IPS-20b (cell line): ENCODE measurements around the gene SUFU.

Experiments used
- H3K27ac ChIP-seq: one replicate; pipeline ENCODE4 v1.5.1; 2013; ENCODE audit warnings: low read length
- H3K27me3 ChIP-seq: 2 replicates; pipeline ENCODE4 v1.6.1; 2013; ENCODE audit warnings: mild to moderate bottlenecking, low read length, inconsistent platforms; ENCODE audit not compliant: insufficient read depth
- H3K36me3 ChIP-seq: 2 replicates; pipeline ENCODE4 v1.6.1; 2013; ENCODE audit warnings: low read depth, mild to moderate bottlenecking, inconsistent platforms, low read length, moderate library complexity; ENCODE audit not compliant: insufficient read depth
- H3K4me1 ChIP-seq: 2 replicates; pipeline ENCODE4 v1.6.1; 2013; ENCODE audit warnings: mild to moderate bottlenecking, control low read depth, inconsistent platforms, low read length, moderate library complexity; ENCODE audit not compliant: insufficient read depth
- H3K4me3 ChIP-seq: 2 replicates; pipeline ENCODE4 v1.5.1; 2013; ENCODE audit warnings: mild to moderate bottlenecking, low read length, inconsistent platforms
- H3K9ac ChIP-seq: 2 replicates; pipeline ENCODE4 v1.6.1; 2013; ENCODE audit warnings: low read depth, mild to moderate bottlenecking, inconsistent platforms, low read length, moderate library complexity
- H3K9me3 ChIP-seq: 2 replicates; pipeline ENCODE4 v1.6.1; 2013; ENCODE audit warnings: mild to moderate bottlenecking, low read depth, low read length, inconsistent platforms; ENCODE audit not compliant: insufficient read depth

The SUFU gene

DNA sequence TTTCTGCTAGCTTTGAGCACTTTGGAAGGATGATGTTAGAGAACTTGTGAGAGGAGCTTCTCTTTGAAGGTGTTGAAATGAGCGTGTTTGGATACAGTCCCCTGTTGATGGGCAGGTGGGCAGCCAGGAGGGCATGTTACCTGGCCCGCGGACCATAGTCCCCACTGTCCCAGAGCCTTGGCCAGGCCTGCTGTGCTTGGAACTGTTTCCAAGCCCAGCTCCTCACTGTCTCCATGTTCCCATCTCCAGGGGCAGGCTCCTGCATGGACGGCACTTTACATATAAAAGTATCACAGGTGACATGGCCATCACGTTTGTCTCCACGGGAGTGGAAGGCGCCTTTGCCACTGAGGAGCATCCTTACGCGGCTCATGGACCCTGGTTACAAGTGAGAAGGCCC lies 113.3 kb downstream of the SUFU start:
- no peak overlapping the region for H3K9ac ChIP-seq
- no peaks in the 10 kb centered on the region for H3K27me3 ChIP-seq
- H3K4me3 ChIP-seq = no peak overlapping the region
- H3K9me3 ChIP-seq = no peaks in the 10 kb centered on the region
- H3K4me1 ChIP-seq = no peaks in the 10 kb centered on the region
- H3K36me3 ChIP-seq = no peaks in the 10 kb centered on the region
- no peak overlapping the region for H3K27ac ChIP-seq

DNA sequence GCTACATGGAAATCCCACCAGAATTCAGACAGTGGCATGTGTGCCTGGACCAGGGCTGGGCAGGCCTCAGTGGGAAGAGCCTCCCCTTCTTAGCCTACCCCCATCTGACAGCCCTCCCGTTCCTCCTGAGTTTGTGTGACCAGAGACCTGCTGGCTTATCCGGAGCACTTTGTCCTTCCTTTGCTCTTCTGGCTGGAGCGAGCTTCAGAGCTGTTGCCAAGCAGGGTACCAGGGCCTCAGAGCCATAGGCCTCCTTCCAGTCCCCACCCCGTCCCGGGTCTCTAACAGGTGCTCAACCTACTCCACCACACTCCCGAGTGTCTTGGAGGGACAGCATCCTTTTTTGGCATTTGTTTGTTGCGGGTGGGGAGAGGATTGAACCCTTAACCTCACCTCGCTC lies 114.0 kb downstream of the SUFU start:
- Histone ChIP-seq H3K9ac (no peak overlapping the region), H3K27ac (no peak overlapping the region), H3K36me3 (no peaks in the 10 kb centered on the region), H3K4me1 (no peaks in the 10 kb centered on the region), H3K27me3 (no peaks in the 10 kb centered on the region), H3K4me3 (no peak overlapping the region), H3K9me3 (no peaks in the 10 kb centered on the region)

GRCh38 chr10:102619281-102619981 lies 115.7 kb downstream of the SUFU start:
- Histone ChIP-seq H3K36me3 (no peaks in the 10 kb centered on the region), H3K9ac (no peak overlapping the region), H3K9me3 (no peaks in the 10 kb centered on the region), H3K27ac (no peak overlapping the region), H3K27me3 (no peaks in the 10 kb centered on the region), H3K4me1 (no peaks in the 10 kb centered on the region), H3K4me3 (no peak overlapping the region)

DNA sequence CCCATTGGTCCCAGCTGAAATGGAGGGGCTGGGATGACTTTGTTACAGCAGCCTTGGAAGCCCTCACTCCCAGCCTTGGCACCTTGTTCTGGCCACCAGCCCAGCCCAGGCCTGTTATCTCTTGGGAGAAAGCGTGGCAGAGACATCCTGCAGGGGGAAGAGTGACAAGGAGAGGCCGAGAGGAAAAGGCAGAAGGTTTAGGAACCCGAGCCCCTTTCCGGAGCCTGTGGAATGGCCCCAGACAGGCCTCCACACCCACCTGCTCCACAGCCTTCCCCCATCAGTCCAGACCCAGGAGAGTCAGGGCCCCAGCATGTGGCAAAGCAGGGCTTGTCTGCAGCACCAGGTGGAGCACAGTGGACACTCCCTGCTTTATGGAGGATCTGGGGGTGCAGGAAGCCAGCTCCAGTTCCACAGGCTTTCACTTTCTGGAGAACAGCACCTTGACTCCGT lies 116.4 kb downstream of the SUFU start:
- no peak overlapping the region for H3K4me3 ChIP-seq
- no peak overlapping the region for H3K27ac ChIP-seq
- no peaks in the 10 kb centered on the region for H3K36me3 ChIP-seq
- no peaks in the 10 kb centered on the region for H3K27me3 ChIP-seq
- no peak overlapping the region for H3K9ac ChIP-seq
- no peaks in the 10 kb centered on the region for H3K4me1 ChIP-seq
- no peaks in the 10 kb centered on the region for H3K9me3 ChIP-seq

DNA sequence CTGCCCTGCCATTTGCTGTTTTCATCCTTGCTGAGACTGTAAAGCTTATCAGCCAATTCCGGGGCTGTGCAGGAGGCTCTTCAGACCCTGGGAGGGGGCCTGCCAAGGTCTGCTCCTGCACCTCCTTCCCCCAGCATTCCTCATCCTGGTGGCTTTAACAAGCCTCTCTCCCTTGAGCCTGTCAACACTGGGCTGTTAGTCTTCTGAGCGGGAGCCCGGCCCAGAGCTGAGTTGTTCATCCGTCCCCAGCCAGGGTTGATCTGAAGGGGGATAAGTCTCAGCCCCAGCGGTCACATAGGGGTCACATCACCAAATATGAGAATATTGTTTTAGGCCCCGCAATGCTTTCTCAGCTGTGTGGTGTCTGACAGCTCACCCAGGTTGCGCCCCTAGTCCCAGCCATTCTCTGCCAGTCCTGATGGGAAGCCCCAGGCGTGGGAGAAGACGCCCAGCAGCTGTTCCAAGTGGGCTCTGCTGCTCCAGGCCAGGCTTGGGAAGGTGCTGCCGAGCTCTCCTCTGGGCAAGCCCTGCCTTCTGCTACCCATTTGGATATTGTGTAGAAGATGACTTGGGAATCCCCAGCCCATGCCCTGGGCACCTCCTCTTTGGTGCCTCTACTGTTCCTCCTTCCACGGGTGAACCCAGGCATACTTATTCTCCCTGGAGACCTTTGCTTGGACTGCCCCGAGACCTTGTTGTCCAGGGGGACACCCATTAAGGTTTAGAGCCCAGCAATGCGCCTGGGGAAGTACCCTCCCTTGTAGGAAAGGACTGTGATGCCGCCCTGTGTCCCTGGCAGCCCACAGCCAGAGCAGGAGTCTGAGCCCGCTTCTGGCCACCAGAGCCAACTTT lies 117.0 kb downstream of the SUFU start:
- no peak overlapping the region for H3K9ac ChIP-seq
- no peaks in the 10 kb centered on the region for H3K36me3 ChIP-seq
- no peaks in the 10 kb centered on the region for H3K4me1 ChIP-seq
- no peak overlapping the region for H3K27ac ChIP-seq
- H3K4me3 ChIP-seq = no peak overlapping the region
- no peaks in the 10 kb centered on the region for H3K9me3 ChIP-seq
- H3K27me3 ChIP-seq = no peaks in the 10 kb centered on the region

- Histone ChIP-seq H3K27ac (no peak overlapping the region), H3K9ac (no peak overlapping the region), H3K4me3 (no peak overlapping the region), H3K36me3 (no peaks in the 10 kb centered on the region), H3K27me3 (no peaks in the 10 kb centered on the region), H3K9me3 (no peaks in the 10 kb centered on the region), H3K4me1 (no peaks in the 10 kb centered on the region; the same call in 1 of the 2 replicates)
Observed at GRCh38 chr10:102621443-102622325, 117.9 kb downstream of the SUFU start.

GRCh38 chr10:102624094-102624493 lies 120.3 kb downstream of the SUFU start:
- no peaks in the 10 kb centered on the region for H3K9me3 ChIP-seq
- no peak overlapping the region for H3K4me3 ChIP-seq
- H3K27me3 ChIP-seq = no peaks in the 10 kb centered on the region
- H3K9ac ChIP-seq = no peak overlapping the region
- peaks cover 22% of the 10 kb centered on the region for H3K4me1 ChIP-seq
- no peak overlapping the region for H3K27ac ChIP-seq
- H3K36me3 ChIP-seq = no peaks in the 10 kb centered on the region

GRCh38 chr10:102624751-102625645 lies 121.2 kb downstream of the SUFU start:
- Histone ChIP-seq H3K4me3 (no peak overlapping the region), H3K4me1 (peaks cover 29% of the 10 kb centered on the region), H3K9ac (no peak overlapping the region), H3K27me3 (no peaks in the 10 kb centered on the region), H3K27ac (no peak overlapping the region), H3K36me3 (no peaks in the 10 kb centered on the region), H3K9me3 (no peaks in the 10 kb centered on the region)

GRCh38 chr10:102626026-102626685 lies 122.4 kb downstream of the SUFU start:
- H3K9me3 ChIP-seq = no peaks in the 10 kb centered on the region
- no peak overlapping the region for H3K4me3 ChIP-seq
- H3K36me3 ChIP-seq = no peaks in the 10 kb centered on the region
- H3K4me1 ChIP-seq = peaks cover 37% of the 10 kb centered on the region
- H3K27me3 ChIP-seq = no peaks in the 10 kb centered on the region
- H3K9ac ChIP-seq = no peak overlapping the region
- no peak overlapping the region for H3K27ac ChIP-seq

GRCh38 chr10:102627291-102627735 lies 123.5 kb downstream of the SUFU start:
- peak overlapping the region; percentile 92 for H3K9ac ChIP-seq
- no peaks in the 10 kb centered on the region for H3K36me3 ChIP-seq
- H3K27ac ChIP-seq = peak overlapping the region; percentile 99
- peaks cover 37% of the 10 kb centered on the region for H3K4me1 ChIP-seq
- no peaks in the 10 kb centered on the region for H3K27me3 ChIP-seq
- H3K9me3 ChIP-seq = no peaks in the 10 kb centered on the region
- H3K4me3 ChIP-seq = peak overlapping the region; percentile 41; the same call in 1 of the 2 replicates
